ENCODE measurements around the gene ACOT7.

GRCh38 chr1:6421266-6421665 is 27.7 kb upstream of the ACOT7 start:
- no peak for TF ChIP-seq POLR2A (IDR thresholded peaks at IDR 0.05)
- no peak for TF ChIP-seq CTCF (IDR thresholded peaks at IDR 0.05)
